Body of pancreas (tissue), 4 donors: Measurements from ENCODE around the gene ZNF138.

Experiments used
- CTCF ChIP-seq, 7 experiments: fragments of 450-650 bp in 4 of 7; fragments of 200-600 bp in 3 of 7; sonication (generic) in 3 of 7; IDR thresholded peaks; one replicate each; pipeline ENCODE4 v1.5.1; 2016 to 2019; ENCODE audit warnings: antibody characterized with exemption in 7 of 7
- POLR2A ChIP-seq, 3 donors: fragments of 450-650 bp; IDR thresholded peaks; one replicate each; pipeline ENCODE4 v1.6.1; 2016; ENCODE audit warnings: antibody characterized with exemption in 3 of 3, mild to moderate bottlenecking in 2 of 3

- TF ChIP-seq CTCF (IDR thresholded peaks at IDR 0.05), result no peak
- TF ChIP-seq POLR2A (IDR thresholded peaks at IDR 0.05), result no peak
Observed at GRCh38 chr7:64793106-64793755, 997 bp upstream of the ZNF138 start.
